Measurements from ENCODE around the gene UBE3A. TPM values are rescaled to one million over a fixed set of nuclear protein-coding genes. Genes with fewer than 3 reads are reported as not detected.

UBE3A gene
- total and polyA plus RNA-seq, 10 of the 15 experiments (the other 5 are each of a cell fraction or from before 2014, with no cell fraction given), result 29.4 to 82.9 (median 58.7) TPM

DNA sequence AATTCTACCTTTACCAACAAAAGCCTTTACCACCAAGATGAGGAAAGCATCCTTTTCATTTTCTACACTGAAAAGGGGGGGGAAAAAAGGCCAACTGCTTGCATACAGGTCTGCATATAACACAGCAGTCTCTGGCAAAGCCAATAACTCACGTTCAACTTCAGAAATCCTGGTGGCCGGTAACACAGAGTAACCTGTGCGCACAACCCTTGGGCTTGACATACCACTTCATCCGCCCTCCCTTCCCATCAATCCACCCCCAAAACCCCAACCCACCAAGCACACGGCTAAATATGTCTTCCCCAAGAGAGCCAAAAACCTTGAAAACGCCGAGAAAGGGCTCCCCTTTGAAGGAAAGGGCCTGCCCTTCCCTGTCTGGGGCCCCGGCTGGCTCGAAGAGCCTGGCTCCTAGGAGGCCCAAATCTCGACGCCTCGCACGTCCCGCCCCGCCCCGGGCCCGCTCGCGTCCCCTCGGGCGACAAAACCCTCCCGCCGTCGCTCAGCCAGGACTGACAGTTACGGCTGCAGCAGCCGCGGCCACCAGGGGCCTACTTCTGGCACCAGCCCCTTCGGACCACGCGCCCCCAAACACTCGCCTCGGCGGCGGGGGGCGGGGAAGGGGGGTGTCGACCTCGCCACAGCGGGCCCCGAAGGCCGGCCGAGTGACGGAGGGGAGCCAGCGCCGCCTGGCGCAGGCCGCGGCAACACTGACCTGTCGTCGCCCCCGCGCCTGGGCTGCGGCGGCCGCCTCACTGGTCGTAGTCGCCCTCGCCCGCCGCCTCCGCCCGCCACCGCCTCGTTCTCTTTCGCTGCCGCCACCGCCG is 835 bp downstream of the UBE3A start:
- Histone ChIP-seq H3K4me1 (ENCODE audit: control insufficient read depth, insufficient read depth, low read length) (no peaks in the 10 kb centered on the region), H3K27me3 (replicated peaks in 1 of 2; ENCODE audit: control insufficient read depth in 2 of 2, insufficient read depth in 2 of 2, low read length in 1 of 2) (no peaks in the 10 kb centered on the region), H4K20me1 (ENCODE audit: control insufficient read depth, insufficient read depth) (0 out of 2 replicates have a peak, but pooled peaks cover 2% of the 10 kb centered on the region), H3K4me3 (peak overlapping the region; percentile 92), H2AFZ (ENCODE audit: control insufficient read depth, low read depth, low read length) (peak overlapping the region; percentile 83), H3K27ac (ENCODE audit: control insufficient read depth, insufficient read depth) (peak overlapping the region; percentile 96), H3K36me3 (ENCODE audit: control insufficient read depth in 2 of 2, insufficient read depth in 2 of 2, low read length in 1 of 2) (0 out of 4 replicates have a peak, but pooled peaks cover 0 to 3% of the 10 kb centered on the region in 2 experiments), H3K9me3 (replicated peaks; ENCODE audit: control insufficient read depth, insufficient read depth, low read length) (no peaks in the 10 kb centered on the region; the same call in 2 of the 3 replicates), H3K79me2 (ENCODE audit: control insufficient read depth, insufficient read depth, low read length) (peaks cover 51% of the 10 kb centered on the region), H3K9ac (ENCODE audit: control insufficient read depth, insufficient read depth, low read length) (peak overlapping the region; percentile 98), H3K4me2 (ENCODE audit: control insufficient read depth, insufficient read depth) (peak overlapping the region; percentile 75)
- in situ Hi-C loops (cut with MboI) (no loop called here), intact Hi-C loops (cut with micrococcal nuclease; ENCODE audit: unreplicated experiment) (loop anchor here (2.0 to 5.0 kb wide), 5 partner anchors 36 to 676 kb away; no protein-coding TSS in a partner anchor)
- ATAC-seq (peak; percentile 69), FAIRE-seq (no peak), DNase-seq (ENCODE audit: low read depth, low spot score) (no peak)
- ChIA-PET CTCF (no interaction called here), SMC1A (ENCODE audit: uncharacterized antibody, unreplicated experiment) (interaction anchor here (1.2 kb wide), 1 partner anchor 32 kb away, joined by 4 read pairs; no protein-coding TSS in a partner anchor), POLR2A (no interaction called here), RAD21 (ENCODE audit: unreplicated experiment) (interaction anchor here (1.1 to 5.1 kb wide), 2 partner anchors 23 to 28 kb away, joined by 3 to 52 read pairs; no protein-coding TSS in a partner anchor)
- no TSS peak for BruUV-seq (replicated peaks)
- 3% methylated on average over 16 of the region's 67 CpGs for WGBS (ENCODE audit: insufficient coverage, insufficient replicate concordance, low lambda C conversion rate, missing lambda C conversion rate)
- TF ChIP-seq, protein P1, sequence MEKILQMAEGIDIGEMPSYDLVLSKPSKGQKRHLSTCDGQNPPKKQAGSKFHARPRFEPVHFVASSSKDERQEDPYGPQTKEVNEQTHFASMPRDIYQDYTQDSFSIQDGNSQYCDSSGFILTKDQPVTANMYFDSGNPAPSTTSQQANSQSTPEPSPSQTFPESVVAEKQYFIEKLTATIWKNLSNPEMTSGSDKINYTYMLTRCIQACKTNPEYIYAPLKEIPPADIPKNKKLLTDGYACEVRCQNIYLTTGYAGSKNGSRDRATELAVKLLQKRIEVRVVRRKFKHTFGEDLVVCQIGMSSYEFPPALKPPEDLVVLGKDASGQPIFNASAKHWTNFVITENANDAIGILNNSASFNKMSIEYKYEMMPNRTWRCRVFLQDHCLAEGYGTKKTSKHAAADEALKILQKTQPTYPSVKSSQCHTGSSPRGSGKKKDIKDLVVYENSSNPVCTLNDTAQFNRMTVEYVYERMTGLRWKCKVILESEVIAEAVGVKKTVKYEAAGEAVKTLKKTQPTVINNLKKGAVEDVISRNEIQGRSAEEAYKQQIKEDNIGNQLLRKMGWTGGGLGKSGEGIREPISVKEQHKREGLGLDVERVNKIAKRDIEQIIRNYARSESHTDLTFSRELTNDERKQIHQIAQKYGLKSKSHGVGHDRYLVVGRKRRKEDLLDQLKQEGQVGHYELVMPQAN (conservative IDR thresholded peaks at IDR 0.05), result 0 out of 2 replicates have a peak, but pooled peaks have one; percentile 29
- TF ChIP-seq NR2F1 (conservative IDR thresholded peaks at IDR 0.05) (peak; percentile 75), TCF12 (IDR thresholded peaks at IDR 0.05; ENCODE audit: low read depth, low read length) (0 out of 2 replicates have a peak, but pooled peaks have one; percentile 16), TCF3 (IDR thresholded peaks at IDR 0.05; ENCODE audit: borderline replicate concordance, insufficient read depth, low read depth, low read length) (0 out of 2 replicates have a peak, but pooled peaks have one; percentile 14), BHLHE40 (IDR thresholded peaks at IDR 0.05; ENCODE audit: borderline replicate concordance in 1 of 2, low read depth in 2 of 2, low read length in 1 of 2) (peak in 1 of 2 experiments; percentile 39; a peak in 2 of 4 replicates), HCFC1 (IDR thresholded peaks at IDR 0.05; ENCODE audit: low read length) (0 out of 2 replicates have a peak, but pooled peaks have one; percentile 15), CREB1 (IDR thresholded peaks at IDR 0.05; ENCODE audit: low read depth) (0 out of 2 replicates have a peak, but pooled peaks have one; percentile 33), HDGF (IDR thresholded peaks at IDR 0.05) (0 out of 2 replicates have a peak, but pooled peaks have one; percentile 37), CBX5 (IDR thresholded peaks at IDR 0.05; ENCODE audit: low read depth) (peak; percentile 54), SMARCA5 (IDR thresholded peaks at IDR 0.05) (peak; percentile 88; the same call in 1 of the 2 replicates), RAD21 (IDR thresholded peaks at IDR 0.05; ENCODE audit: insufficient read depth, low read depth, low read length) (peak; percentile 37; the same call in 1 of the 2 replicates), SMC3 (IDR thresholded peaks at IDR 0.05; ENCODE audit: borderline replicate concordance, low read length) (peak; percentile 31; the same call in 1 of the 2 replicates), POLR2A (IDR thresholded peaks at IDR 0.05; ENCODE audit: low read depth, low read length) (peak; percentile 69)
- TF ChIP-seq, protein P2, sequence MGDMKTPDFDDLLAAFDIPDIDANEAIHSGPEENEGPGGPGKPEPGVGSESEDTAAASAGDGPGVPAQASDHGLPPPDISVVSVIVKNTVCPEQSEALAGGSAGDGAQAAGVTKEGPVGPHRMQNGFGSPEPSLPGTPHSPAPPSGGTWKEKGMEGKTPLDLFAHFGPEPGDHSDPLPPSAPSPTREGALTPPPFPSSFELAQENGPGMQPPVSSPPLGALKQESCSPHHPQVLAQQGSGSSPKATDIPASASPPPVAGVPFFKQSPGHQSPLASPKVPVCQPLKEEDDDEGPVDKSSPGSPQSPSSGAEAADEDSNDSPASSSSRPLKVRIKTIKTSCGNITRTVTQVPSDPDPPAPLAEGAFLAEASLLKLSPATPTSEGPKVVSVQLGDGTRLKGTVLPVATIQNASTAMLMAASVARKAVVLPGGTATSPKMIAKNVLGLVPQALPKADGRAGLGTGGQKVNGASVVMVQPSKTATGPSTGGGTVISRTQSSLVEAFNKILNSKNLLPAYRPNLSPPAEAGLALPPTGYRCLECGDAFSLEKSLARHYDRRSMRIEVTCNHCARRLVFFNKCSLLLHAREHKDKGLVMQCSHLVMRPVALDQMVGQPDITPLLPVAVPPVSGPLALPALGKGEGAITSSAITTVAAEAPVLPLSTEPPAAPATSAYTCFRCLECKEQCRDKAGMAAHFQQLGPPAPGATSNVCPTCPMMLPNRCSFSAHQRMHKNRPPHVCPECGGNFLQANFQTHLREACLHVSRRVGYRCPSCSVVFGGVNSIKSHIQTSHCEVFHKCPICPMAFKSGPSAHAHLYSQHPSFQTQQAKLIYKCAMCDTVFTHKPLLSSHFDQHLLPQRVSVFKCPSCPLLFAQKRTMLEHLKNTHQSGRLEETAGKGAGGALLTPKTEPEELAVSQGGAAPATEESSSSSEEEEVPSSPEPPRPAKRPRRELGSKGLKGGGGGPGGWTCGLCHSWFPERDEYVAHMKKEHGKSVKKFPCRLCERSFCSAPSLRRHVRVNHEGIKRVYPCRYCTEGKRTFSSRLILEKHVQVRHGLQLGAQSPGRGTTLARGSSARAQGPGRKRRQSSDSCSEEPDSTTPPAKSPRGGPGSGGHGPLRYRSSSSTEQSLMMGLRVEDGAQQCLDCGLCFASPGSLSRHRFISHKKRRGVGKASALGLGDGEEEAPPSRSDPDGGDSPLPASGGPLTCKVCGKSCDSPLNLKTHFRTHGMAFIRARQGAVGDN (IDR thresholded peaks at IDR 0.05), result peak; percentile 25; the same call in 1 of the 2 replicates
- TF ChIP-seq, protein P3, sequence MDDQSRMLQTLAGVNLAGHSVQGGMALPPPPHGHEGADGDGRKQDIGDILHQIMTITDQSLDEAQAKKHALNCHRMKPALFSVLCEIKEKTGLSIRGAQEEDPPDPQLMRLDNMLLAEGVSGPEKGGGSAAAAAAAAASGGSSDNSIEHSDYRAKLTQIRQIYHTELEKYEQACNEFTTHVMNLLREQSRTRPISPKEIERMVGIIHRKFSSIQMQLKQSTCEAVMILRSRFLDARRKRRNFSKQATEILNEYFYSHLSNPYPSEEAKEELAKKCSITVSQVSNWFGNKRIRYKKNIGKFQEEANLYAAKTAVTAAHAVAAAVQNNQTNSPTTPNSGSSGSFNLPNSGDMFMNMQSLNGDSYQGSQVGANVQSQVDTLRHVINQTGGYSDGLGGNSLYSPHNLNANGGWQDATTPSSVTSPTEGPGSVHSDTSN (IDR thresholded peaks at IDR 0.05; ENCODE audit: insufficient replicate concordance, low read depth, low read length), result peak; percentile 65

All from GM12878 (cell line).